Loucy (cell line): ENCODE results near the gene RNFT2.

Experiments used
- H2AFZ ChIP-seq: fragments of 200-600 bp; sonication (generic); 2 replicates; pipeline ENCODE4 v1.6.0; 2016; ENCODE audit warnings: antibody characterized with exemption, mild to moderate bottlenecking, low read length, moderate library complexity
- H3F3A ChIP-seq: fragments of 200-600 bp; 2 replicates; pipeline ENCODE4 v1.6.0; 2016; ENCODE audit warnings: antibody characterized with exemption, low read depth, mild to moderate bottlenecking
- H3K27me3 ChIP-seq: fragments of 200-600 bp; sonication (generic); 2 replicates; pipeline ENCODE4 v1.6.1; 2014; ENCODE audit warnings: low read length, mild to moderate bottlenecking; ENCODE audit not compliant: insufficient read depth, poor library complexity, severe bottlenecking
- H3K36me3 ChIP-seq: fragments of 200-600 bp; sonication (generic); 2 replicates; pipeline ENCODE4 v1.6.1; 2016; ENCODE audit warnings: low read length; ENCODE audit not compliant: insufficient read depth
- H3K4me1 ChIP-seq: fragments of 200-600 bp; sonication (generic); 2 replicates; pipeline ENCODE4 v1.5.1; 2014; ENCODE audit warnings: low read length, mild to moderate bottlenecking; ENCODE audit not compliant: insufficient read depth, poor library complexity, severe bottlenecking
- H3K4me2 ChIP-seq: fragments of 200-600 bp; sonication (generic); 2 replicates; pipeline ENCODE4 v1.6.0; 2014; ENCODE audit warnings: antibody characterized with exemption, low read length, low read depth, mild to moderate bottlenecking; ENCODE audit not compliant: poor library complexity, severe bottlenecking
- H3K4me3 ChIP-seq: fragments of 200-600 bp; sonication (generic); 2 replicates; pipeline ENCODE4 v1.5.1; 2014; ENCODE audit warnings: low read length, mild to moderate bottlenecking, mixed read lengths; ENCODE audit not compliant: poor library complexity, severe bottlenecking
- H3K79me2 ChIP-seq: fragments of 200-600 bp; sonication (generic); 2 replicates; pipeline ENCODE4 v1.6.1; 2014; ENCODE audit warnings: low read length; ENCODE audit not compliant: insufficient read depth
- H3K9ac ChIP-seq: fragments of 200-600 bp; sonication (generic); 2 replicates; pipeline ENCODE4 v1.6.0; 2014; ENCODE audit warnings: mild to moderate bottlenecking, low read depth, low read length, moderate library complexity; ENCODE audit not compliant: poor library complexity, severe bottlenecking
- H3K9me2 ChIP-seq: fragments of 200-600 bp; sonication (generic); replicated peaks from 2 replicates; pipeline ENCODE4 v1.6.1; 2016; ENCODE audit warnings: low read depth, low read length, mixed read lengths
- H3K9me3 ChIP-seq: fragments of 200-600 bp; sonication (generic); 2 replicates; pipeline ENCODE4 v1.6.1; 2014; ENCODE audit warnings: mild to moderate bottlenecking, antibody characterized with exemption, low read length, low read depth; ENCODE audit not compliant: insufficient read depth
- H4K20me1 ChIP-seq: fragments of 200-600 bp; sonication (generic); 2 replicates; pipeline ENCODE4 v1.6.0; 2014; ENCODE audit warnings: antibody characterized with exemption, low read length, mild to moderate bottlenecking; ENCODE audit not compliant: insufficient read depth, poor library complexity, severe bottlenecking
- EZH2phosphoT487 ChIP-seq: fragments of 200-600 bp; IDR thresholded peaks from 2 replicates; pipeline ENCODE4 v1.6.1; 2018; ENCODE audit warnings: antibody characterized with exemption, mild to moderate bottlenecking, moderate library complexity, borderline replicate concordance
- TF ChIP-seq, protein P1 (sequence below): fragments of 200-600 bp; sonication (generic); conservative IDR thresholded peaks from 2 replicates; pipeline ENCODE4 v1.5.1; 2014; ENCODE audit warnings: mild to moderate bottlenecking, antibody characterized with exemption, low read length

The RNFT2 gene

DNA sequence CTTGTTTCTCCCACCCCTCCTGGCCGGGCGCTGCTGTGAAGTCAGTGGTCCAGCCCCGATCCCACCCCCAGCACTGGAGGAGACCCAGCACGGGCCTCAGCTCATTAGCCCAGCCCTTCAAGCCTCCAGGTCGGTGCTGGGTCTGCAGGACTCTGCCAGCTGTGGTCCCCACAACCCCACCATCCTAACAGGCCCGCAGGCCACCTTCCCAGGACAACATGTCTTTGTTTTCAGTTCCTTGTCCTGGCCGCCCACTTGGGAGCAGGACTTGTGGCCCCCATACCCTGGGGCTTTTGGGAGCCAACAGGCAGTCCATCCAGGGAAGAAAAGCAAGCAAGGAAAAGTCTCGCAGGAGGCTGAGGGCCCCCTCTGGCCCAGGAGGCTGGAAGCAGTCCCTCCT, 83.2 kb downstream of the RNFT2 start:
- Histone ChIP-seq H4K20me1 (no peaks in the 10 kb centered on the region), H3K9me2 (no peaks in the 10 kb centered on the region), H3K4me3 (no peak overlapping the region), H3K36me3 (no peaks in the 10 kb centered on the region; the same call in 1 of the 2 replicates), H3K79me2 (no peaks in the 10 kb centered on the region), H3F3A (0 out of 2 replicates have a peak, but pooled peaks cover 3% of the 10 kb centered on the region), H3K4me1 (peaks cover 7% of the 10 kb centered on the region), H3K9me3 (no peaks in the 10 kb centered on the region), H3K9ac (no peak overlapping the region), H2AFZ (no peak overlapping the region), H3K4me2 (no peak overlapping the region), H3K27me3 (no peaks in the 10 kb centered on the region)
- TF ChIP-seq EZH2phosphoT487, result no peak
- TF ChIP-seq, protein P1, sequence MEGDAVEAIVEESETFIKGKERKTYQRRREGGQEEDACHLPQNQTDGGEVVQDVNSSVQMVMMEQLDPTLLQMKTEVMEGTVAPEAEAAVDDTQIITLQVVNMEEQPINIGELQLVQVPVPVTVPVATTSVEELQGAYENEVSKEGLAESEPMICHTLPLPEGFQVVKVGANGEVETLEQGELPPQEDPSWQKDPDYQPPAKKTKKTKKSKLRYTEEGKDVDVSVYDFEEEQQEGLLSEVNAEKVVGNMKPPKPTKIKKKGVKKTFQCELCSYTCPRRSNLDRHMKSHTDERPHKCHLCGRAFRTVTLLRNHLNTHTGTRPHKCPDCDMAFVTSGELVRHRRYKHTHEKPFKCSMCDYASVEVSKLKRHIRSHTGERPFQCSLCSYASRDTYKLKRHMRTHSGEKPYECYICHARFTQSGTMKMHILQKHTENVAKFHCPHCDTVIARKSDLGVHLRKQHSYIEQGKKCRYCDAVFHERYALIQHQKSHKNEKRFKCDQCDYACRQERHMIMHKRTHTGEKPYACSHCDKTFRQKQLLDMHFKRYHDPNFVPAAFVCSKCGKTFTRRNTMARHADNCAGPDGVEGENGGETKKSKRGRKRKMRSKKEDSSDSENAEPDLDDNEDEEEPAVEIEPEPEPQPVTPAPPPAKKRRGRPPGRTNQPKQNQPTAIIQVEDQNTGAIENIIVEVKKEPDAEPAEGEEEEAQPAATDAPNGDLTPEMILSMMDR, result no peak

- Histone ChIP-seq H3K27me3 (no peaks in the 10 kb centered on the region), H3K4me3 (no peak overlapping the region), H4K20me1 (no peaks in the 10 kb centered on the region), H2AFZ (no peak overlapping the region), H3K4me2 (no peak overlapping the region), H3K79me2 (no peaks in the 10 kb centered on the region), H3F3A (no peaks in the 10 kb centered on the region), H3K4me1 (no peaks in the 10 kb centered on the region), H3K9ac (no peak overlapping the region), H3K36me3 (no peaks in the 10 kb centered on the region; the same call in 1 of the 2 replicates), H3K9me3 (no peaks in the 10 kb centered on the region), H3K9me2 (no peaks in the 10 kb centered on the region)
- TF ChIP-seq EZH2phosphoT487, result no peak
- TF ChIP-seq, protein P1, result no peak
Observed at GRCh38 chr12:116827432-116827831, 89.3 kb downstream of the RNFT2 start.

GRCh38 chr12:116832353-116832752, 94.2 kb downstream of the RNFT2 start:
- no peaks in the 10 kb centered on the region for H3K4me1 ChIP-seq
- no peaks in the 10 kb centered on the region for H3K9me2 ChIP-seq
- no peaks in the 10 kb centered on the region for H4K20me1 ChIP-seq
- no peaks in the 10 kb centered on the region; the same call in 1 of the 2 replicates for H3K36me3 ChIP-seq
- H3K79me2 ChIP-seq, result no peaks in the 10 kb centered on the region
- no peak overlapping the region for H3K4me2 ChIP-seq
- H2AFZ ChIP-seq, result no peak overlapping the region
- H3K9me3 ChIP-seq, result no peaks in the 10 kb centered on the region
- H3F3A ChIP-seq, result no peaks in the 10 kb centered on the region
- H3K4me3 ChIP-seq, result no peak overlapping the region
- H3K27me3 ChIP-seq, result no peaks in the 10 kb centered on the region
- TF ChIP-seq, protein P1, result no peak
- TF ChIP-seq EZH2phosphoT487, result no peak
- no peak overlapping the region for H3K9ac ChIP-seq
